Vagina (tissue), 2 donors: ENCODE measurements around the gene MKRN2OS. TPM values are rescaled to one million over a fixed set of nuclear protein-coding genes. Genes with fewer than 3 reads are reported as not detected.

Experiments
- DNase-seq, 2 donors: peaks; one replicate each; pipeline ENCODE4 v3.0.0-alpha.2; 2017; ENCODE audit errors: extremely low spot score in 2 of 2
- H3K27ac ChIP-seq: fragments of 200-600 bp; sonication (generic); one replicate; pipeline ENCODE4 v1.5.1; 2019
- H3K27me3 ChIP-seq: fragments of 200-600 bp; sonication (generic); one replicate; pipeline ENCODE4 v1.5.1; 2019
- H3K36me3 ChIP-seq, 2 donors: fragments of 200-600 bp; sonication (generic); one replicate each; pipeline ENCODE4 v1.5.1; 2017 to 2019
- H3K4me1 ChIP-seq: fragments of 200-600 bp; sonication (generic); one replicate; pipeline ENCODE4 v1.5.1; 2019
- H3K4me3 ChIP-seq, 2 donors: fragments of 200-600 bp; sonication (generic); 1 replicate in 1 of 2; 2 replicates in 1 of 2; pipeline ENCODE4 v1.5.1; 2016 to 2019
- H3K9me3 ChIP-seq: fragments of 200-600 bp; sonication (generic); one replicate; pipeline ENCODE4 v1.5.1; 2019
- CTCF ChIP-seq, 3 experiments: fragments of 450-650 bp in 2 of 3; fragments of 200-600 bp in 1 of 3; sonication (generic) in 1 of 3; IDR thresholded peaks; one replicate each; pipeline ENCODE4 v1.5.1; 2017 to 2019; ENCODE audit warnings: antibody characterized with exemption in 3 of 3, mild to moderate bottlenecking in 2 of 3, moderate library complexity in 2 of 3
- POLR2A ChIP-seq, 2 donors: fragments of 450-650 bp; IDR thresholded peaks; one replicate each; pipeline ENCODE4 v1.6.1; 2017; ENCODE audit warnings: antibody characterized with exemption in 2 of 2, mild to moderate bottlenecking in 2 of 2, moderate library complexity in 2 of 2
- POLR2AphosphoS5 ChIP-seq, 2 donors: sonication (generic); formaldehyde crosslinking; IDR thresholded peaks; one replicate each; pipeline ENCODE4 v1.9.0; 2017; ENCODE audit warnings: antibody characterized with exemption in 2 of 2, mild to moderate bottlenecking in 2 of 2, low read depth in 1 of 2; ENCODE audit not compliant: insufficient read depth in 1 of 2
- intact Hi-C: fragments of 100-400 bp; cut with DNase I; formaldehyde crosslinking; loops from one replicate; pipeline ENCODE4 v1.15.1; 2023
- total RNA-seq: library from RNA; depleted of rRNA; stranded (reverse); fragments of >200 nt; gene quantifications from one replicate; pipeline ENCODE4 v1.2.3, GENCODE V29; 2016

Gene MKRN2OS
- total RNA-seq, 1 donor from 2014 or later: not detected

GRCh38 chr3:12583280-12583679 is 38.0 kb upstream of the MKRN2OS start:
- intact Hi-C loops: no loop called here
- TF ChIP-seq POLR2AphosphoS5 (IDR thresholded peaks at IDR 0.05; ENCODE audit: insufficient read depth in 1 of 2, low read depth in 1 of 2): no peak
- H3K9me3 ChIP-seq: no peaks in the 10 kb centered on the region
- no peaks in the 10 kb centered on the region for H3K4me1 ChIP-seq
- no peak for DNase-seq
- H3K4me3 ChIP-seq: no peak overlapping the region
- no peaks in the 10 kb centered on the region for H3K27me3 ChIP-seq
- no peak overlapping the region for H3K27ac ChIP-seq
- H3K36me3 ChIP-seq: peaks cover 0 to 70% of the 10 kb centered on the region in 2 donors

DNA sequence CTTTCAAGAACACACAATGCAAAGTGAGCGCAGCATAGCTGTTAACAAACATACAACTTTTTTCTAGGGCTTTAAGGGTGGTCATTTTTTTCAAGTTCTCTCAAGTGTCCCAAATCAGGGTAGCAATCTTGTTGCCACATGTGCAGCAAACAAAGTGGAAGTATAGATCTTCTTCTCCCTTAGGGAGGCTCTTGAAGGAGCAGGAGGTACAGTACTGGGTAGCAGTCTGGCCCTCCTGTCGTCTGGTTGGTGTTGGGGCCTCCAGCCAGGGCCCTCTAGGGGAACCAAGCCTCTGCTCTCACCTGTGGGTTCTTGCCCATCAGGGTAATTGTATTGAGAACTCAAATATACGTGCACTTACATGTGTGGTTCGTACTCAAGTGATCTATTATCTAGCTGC is 37.4 kb upstream of the MKRN2OS start:
- H3K36me3 ChIP-seq: peaks cover 0 to 67% of the 10 kb centered on the region in 2 donors
- no peaks in the 10 kb centered on the region for H3K27me3 ChIP-seq
- TF ChIP-seq POLR2A (IDR thresholded peaks at IDR 0.05) (no peak), CTCF (IDR thresholded peaks at IDR 0.05) (no peak), POLR2AphosphoS5 (IDR thresholded peaks at IDR 0.05; ENCODE audit: insufficient read depth in 1 of 2, low read depth in 1 of 2) (no peak)
- no peak overlapping the region for H3K27ac ChIP-seq
- intact Hi-C loops: no loop called here
- H3K4me1 ChIP-seq: no peaks in the 10 kb centered on the region
- H3K4me3 ChIP-seq: no peak overlapping the region
- H3K9me3 ChIP-seq: no peaks in the 10 kb centered on the region
- no peak for DNase-seq

DNA sequence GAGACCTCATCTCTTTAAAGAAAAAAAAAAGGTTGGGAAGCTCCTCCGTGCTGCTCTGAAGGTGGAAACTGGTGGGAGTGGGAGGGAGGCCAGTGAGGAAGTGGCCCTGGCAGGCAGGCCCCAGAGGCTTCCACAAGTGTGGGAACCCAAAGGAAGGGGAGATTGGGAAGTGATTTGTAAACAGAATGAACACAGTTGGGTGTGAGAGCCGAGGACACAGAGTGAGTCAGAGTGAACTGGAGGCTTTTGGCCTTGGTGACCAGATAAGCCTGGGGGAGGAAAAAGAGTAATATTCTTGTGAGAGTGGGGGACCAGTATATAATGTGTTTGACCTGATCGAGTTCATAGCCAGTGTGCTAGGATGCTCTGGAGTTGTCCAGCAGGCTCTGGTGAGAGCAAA is 34.6 kb upstream of the MKRN2OS start:
- intact Hi-C loops: no loop called here
- Histone ChIP-seq H3K9me3 (no peaks in the 10 kb centered on the region), H3K36me3 (peaks cover 0 to 79% of the 10 kb centered on the region in 2 donors), H3K27me3 (no peaks in the 10 kb centered on the region), H3K4me1 (no peaks in the 10 kb centered on the region), H3K4me3 (no peak overlapping the region), H3K27ac (no peak overlapping the region)
- no peak for DNase-seq
- TF ChIP-seq POLR2A (IDR thresholded peaks at IDR 0.05) (no peak), POLR2AphosphoS5 (IDR thresholded peaks at IDR 0.05; ENCODE audit: insufficient read depth in 1 of 2, low read depth in 1 of 2) (no peak), CTCF (IDR thresholded peaks at IDR 0.05) (no peak)

GRCh38 chr3:12579456-12579855 is 34.2 kb upstream of the MKRN2OS start:
- TF ChIP-seq POLR2AphosphoS5 (IDR thresholded peaks at IDR 0.05; ENCODE audit: insufficient read depth in 1 of 2, low read depth in 1 of 2) (no peak), CTCF (IDR thresholded peaks at IDR 0.05) (no peak), POLR2A (IDR thresholded peaks at IDR 0.05) (no peak)
- Histone ChIP-seq H3K4me1 (no peaks in the 10 kb centered on the region), H3K36me3 (peaks cover 0 to 79% of the 10 kb centered on the region in 2 donors), H3K27ac (no peak overlapping the region), H3K4me3 (no peak overlapping the region), H3K9me3 (no peaks in the 10 kb centered on the region), H3K27me3 (no peaks in the 10 kb centered on the region)
- DNase-seq: no peak
- intact Hi-C loops: no loop called here

GRCh38 chr3:12578742-12579141 is 33.4 kb upstream of the MKRN2OS start:
- Histone ChIP-seq H3K4me1 (no peaks in the 10 kb centered on the region), H3K27me3 (no peaks in the 10 kb centered on the region), H3K9me3 (no peaks in the 10 kb centered on the region), H3K36me3 (peaks cover 0 to 79% of the 10 kb centered on the region in 2 donors), H3K27ac (no peak overlapping the region), H3K4me3 (no peak overlapping the region)
- TF ChIP-seq CTCF (IDR thresholded peaks at IDR 0.05) (no peak), POLR2AphosphoS5 (IDR thresholded peaks at IDR 0.05; ENCODE audit: insufficient read depth in 1 of 2, low read depth in 1 of 2) (no peak), POLR2A (IDR thresholded peaks at IDR 0.05) (no peak)
- intact Hi-C loops: no loop called here
- no peak for DNase-seq
